B cell (primary cell): ENCODE results near the gene GALNT11. TPM values are rescaled to one million over a fixed set of nuclear protein-coding genes. Genes with fewer than 3 reads are reported as not detected.

Experiments used
- ATAC-seq: fragments of 200-7000 bp; cut with Tn5 transposase; one replicate; pipeline ENCODE4 v1.10.0; 2021; ENCODE audit warnings: low read depth, mild to moderate bottlenecking, moderate number of reproducible peaks, moderate library complexity
- CTCF ChIA-PET: fragments of 350-600 bp; sonication (Branson Sonifier 250); formaldehyde crosslinking; loops from one replicate; lab custom pipeline; 2021; ENCODE audit warnings: antibody characterized with exemption, inconsistent platforms; lab: Charles Lee
- POLR2A ChIA-PET: fragments of 350-600 bp; sonication (Branson Sonifier 250); formaldehyde crosslinking; loops from one replicate; lab custom pipeline; 2021; ENCODE audit warnings: antibody characterized with exemption; lab: Charles Lee
- DNase-seq: peaks from one replicate; pipeline ENCODE4 v3.0.0; 2013
- H2AFZ ChIP-seq: 2 replicates; pipeline ENCODE4 v1.6.1; 2012; ENCODE audit warnings: mild to moderate bottlenecking, low read depth, low read length; ENCODE audit not compliant: insufficient read depth, poor library complexity, severe bottlenecking
- H3K27ac ChIP-seq, 2 donors: 1 replicate in 1 of 2; 2 replicates in 1 of 2; pipeline ENCODE4 v1.5.1; 2012 to 2013; ENCODE audit warnings: low read length in 2 of 2, mild to moderate bottlenecking in 2 of 2, moderate library complexity in 1 of 2
- H3K27me3 ChIP-seq, 4 experiments: fragments of 200-600 bp in 1 of 4; sonication (generic) in 1 of 4; replicated peaks in 1 of 4; 1 replicate in 2 of 4; 2 replicates in 2 of 4; pipeline versions ENCODE4 v1.6.1 to v1.7.0; 2013 to 2016; ENCODE audit warnings: low read length in 3 of 4, mild to moderate bottlenecking in 2 of 4, mixed read lengths in 1 of 4, moderate library complexity in 1 of 4; ENCODE audit not compliant: insufficient read depth in 4 of 4, control insufficient read depth in 3 of 4; ENCODE audit errors: control extremely low read depth in 1 of 4
- H3K36me3 ChIP-seq, 2 experiments: replicated peaks in 1 of 2; 1 replicate in 1 of 2; 2 replicates in 1 of 2; pipeline versions ENCODE4 v1.6.1 to v1.7.1; 2013; ENCODE audit warnings: low read length in 1 of 2; ENCODE audit not compliant: insufficient read depth in 2 of 2, control insufficient read depth in 1 of 2; ENCODE audit errors: control extremely low read depth in 1 of 2, extremely low read depth in 1 of 2
- H3K4me1 ChIP-seq, 2 donors: fragments of 200-600 bp in 1 of 2; sonication (generic) in 1 of 2; 1 replicate in 1 of 2; 2 replicates in 1 of 2; pipeline versions ENCODE4 v1.5.1 to v1.6.1; 2013 to 2017; ENCODE audit warnings: low read length in 2 of 2; ENCODE audit not compliant: control insufficient read depth in 2 of 2, insufficient read depth in 2 of 2
- H3K4me2 ChIP-seq: replicated peaks from 2 replicates; pipeline ENCODE3; 2012; ENCODE audit warnings: mild to moderate bottlenecking, low read depth, low read length; ENCODE audit not compliant: poor library complexity, severe bottlenecking
- H3K4me3 ChIP-seq, 5 experiments: fragments of 200-600 bp in 1 of 5; sonication (generic) in 1 of 5; 1 replicate in 3 of 5; 2 replicates in 2 of 5; pipeline versions ENCODE4 v1.5.1 to v1.7.0; 2011 to 2016; ENCODE audit warnings: low read length in 4 of 5, mild to moderate bottlenecking in 4 of 5, low read depth in 2 of 5, control low read depth in 1 of 5, moderate library complexity in 1 of 5; ENCODE audit not compliant: insufficient read depth in 1 of 5; ENCODE audit errors: control extremely low read depth in 1 of 5, extremely low read depth in 1 of 5
- H3K79me2 ChIP-seq: fragments of 200-600 bp; sonication (generic); one replicate; pipeline ENCODE4 v1.6.0; 2016; ENCODE audit warnings: low read length; ENCODE audit not compliant: control insufficient read depth, insufficient read depth
- H3K9ac ChIP-seq: fragments of 200-600 bp; sonication (generic); 2 replicates; pipeline ENCODE4 v1.6.1; 2017; ENCODE audit warnings: mild to moderate bottlenecking, low read length, moderate library complexity
- H3K9me3 ChIP-seq, 3 donors: one replicate each; pipeline versions ENCODE4 v1.6.1 to v1.7.1; 2013; ENCODE audit warnings: low read length in 2 of 3; ENCODE audit not compliant: control insufficient read depth in 2 of 3, insufficient read depth in 1 of 3; ENCODE audit errors: control extremely low read depth in 1 of 3
- H4K20me1 ChIP-seq: 2 replicates; pipeline ENCODE4 v1.6.0; 2012; ENCODE audit warnings: mild to moderate bottlenecking, low read length; ENCODE audit not compliant: insufficient read depth, control insufficient read depth, poor library complexity, severe bottlenecking
- H3K27ac Mint-ChIP-seq: one replicate; pipeline ENCODE4 v1.8.0; 2021; ENCODE audit warnings: mixed read lengths
- H3K27me3 Mint-ChIP-seq: one replicate; pipeline ENCODE4 v1.8.0; 2021; ENCODE audit warnings: mixed read lengths
- H3K4me1 Mint-ChIP-seq: one replicate; pipeline ENCODE4 v1.8.0; 2021; ENCODE audit warnings: mixed read lengths
- H3K4me3 Mint-ChIP-seq: one replicate; pipeline ENCODE4 v1.8.0; 2021; ENCODE audit warnings: mixed read lengths
- H3K9me3 Mint-ChIP-seq: one replicate; pipeline ENCODE4 v1.8.0; 2022; ENCODE audit warnings: mixed read lengths; ENCODE audit not compliant: insufficient read depth
- EZH2 ChIP-seq: IDR thresholded peaks from 2 replicates; pipeline ENCODE4 v1.6.1; 2012; ENCODE audit warnings: borderline replicate concordance, low read depth, mild to moderate bottlenecking, moderate library complexity, low read length; ENCODE audit not compliant: insufficient read depth, poor library complexity, severe bottlenecking
- WGBS: methylation state at CpG from one replicate; pipeline ENCODE4 v1.1.5; 2013; ENCODE audit warnings: missing lambda C conversion rate; ENCODE audit not compliant: insufficient coverage; 5-methylcytosine and 5-hydroxymethylcytosine counted together
- intact Hi-C: fragments of 100-400 bp; cut with micrococcal nuclease; formaldehyde crosslinking; loops from one replicate; pipeline ENCODE4 v1.10.0; 2022
- polyA plus RNA-seq: library from polyadenylated mRNA; depleted of rRNA; stranded (reverse); fragments of >200 nt; gene quantifications from 2 replicates; pipeline ENCODE4 v1.2.3, GENCODE V29; 2012
- total RNA-seq, 2 donors: library from RNA; stranded (reverse); fragments of 120-200 nt in 1 of 2; gene quantifications; 1 replicate in 1 of 2; 2 replicates in 1 of 2; pipeline versions ENCODE4 v1.2.3 to v1.2.4, GENCODE V29; 2013 to 2022
- TF ChIP-seq, protein P1 (sequence below): fragments of 200-600 bp; IDR thresholded peaks from one replicate; pipeline ENCODE4 v1.8.0; 2022; ENCODE audit warnings: antibody characterized with exemption, mild to moderate bottlenecking

GALNT11 gene
- total and polyA plus RNA-seq, 2 donors (not counting 1 experiment from before 2014, with no cell fraction given) = 13.8 to 14.5 TPM

DNA sequence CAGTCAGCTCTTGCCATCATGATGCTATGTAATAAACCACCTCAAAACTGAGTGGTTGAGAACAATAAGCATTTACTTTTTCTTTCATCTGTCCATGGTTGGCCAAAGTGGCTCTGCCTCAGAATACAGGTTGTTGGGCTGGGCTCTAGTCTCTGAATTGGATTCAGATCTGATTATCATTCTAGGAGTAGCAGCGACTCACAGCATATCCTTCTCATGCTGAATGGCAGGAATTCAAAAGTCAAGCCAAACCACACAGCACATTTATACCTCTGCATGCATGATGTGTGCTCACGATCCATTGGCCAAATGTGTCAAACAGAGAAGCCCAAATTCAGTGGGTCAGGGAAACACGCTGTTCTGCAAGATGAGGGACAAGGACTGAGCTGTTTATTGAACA, 13.6 kb upstream of the GALNT11 start:
- H2AFZ ChIP-seq = no peak overlapping the region

DNA sequence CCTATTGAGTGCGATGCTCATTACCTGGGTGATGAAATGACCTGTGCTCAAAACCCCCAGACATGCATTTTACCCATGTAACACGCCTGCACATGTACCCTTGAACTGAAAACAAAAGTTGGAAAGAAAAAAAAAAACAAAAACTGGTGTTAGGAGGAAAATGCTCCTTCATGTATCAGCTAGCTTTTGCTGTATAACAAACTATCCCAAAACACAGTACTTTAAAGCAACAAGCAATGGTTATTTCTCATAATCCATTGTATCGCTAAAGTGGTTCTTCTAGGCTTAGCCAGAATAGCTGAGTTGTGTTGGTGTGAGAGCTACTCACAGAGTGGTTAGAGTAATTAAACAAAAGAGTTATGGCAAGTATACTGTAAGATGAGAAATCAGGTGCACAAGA, 12.2 kb upstream of the GALNT11 start:
- H3K4me3 ChIP-seq = no peak overlapping the region
- peaks cover 24% of the 10 kb centered on the region for H3K27me3 Mint-ChIP-seq
- WGBS = no CpG with 5 or more reads among the region's 3 CpGs
- H3K4me1 ChIP-seq = no peaks in the 10 kb centered on the region
- no peak overlapping the region for H3K9ac ChIP-seq
- H3K4me3 Mint-ChIP-seq = no peak overlapping the region
- no peak overlapping the region for H3K4me2 ChIP-seq
- H3K9me3 Mint-ChIP-seq = peaks cover 2% of the 10 kb centered on the region
- ATAC-seq = no peak
- no peak overlapping the region for H2AFZ ChIP-seq
- no peak overlapping the region for H3K27ac ChIP-seq
- no peak for DNase-seq
- peaks cover 0 to 2% (median 0%) of the 10 kb centered on the region in 4 experiments for H3K27me3 ChIP-seq
- no peaks in the 10 kb centered on the region for H3K36me3 ChIP-seq
- POLR2A ChIA-PET = no interaction called here
- intact Hi-C loops = no loop called here
- no peaks in the 10 kb centered on the region for H4K20me1 ChIP-seq
- CTCF ChIA-PET = no interaction called here
- no peak overlapping the region for H3K27ac Mint-ChIP-seq
- H3K9me3 ChIP-seq = no peaks in the 10 kb centered on the region
- H3K79me2 ChIP-seq = no peaks in the 10 kb centered on the region
- TF ChIP-seq EZH2 = no peak
- TF ChIP-seq, protein P1, sequence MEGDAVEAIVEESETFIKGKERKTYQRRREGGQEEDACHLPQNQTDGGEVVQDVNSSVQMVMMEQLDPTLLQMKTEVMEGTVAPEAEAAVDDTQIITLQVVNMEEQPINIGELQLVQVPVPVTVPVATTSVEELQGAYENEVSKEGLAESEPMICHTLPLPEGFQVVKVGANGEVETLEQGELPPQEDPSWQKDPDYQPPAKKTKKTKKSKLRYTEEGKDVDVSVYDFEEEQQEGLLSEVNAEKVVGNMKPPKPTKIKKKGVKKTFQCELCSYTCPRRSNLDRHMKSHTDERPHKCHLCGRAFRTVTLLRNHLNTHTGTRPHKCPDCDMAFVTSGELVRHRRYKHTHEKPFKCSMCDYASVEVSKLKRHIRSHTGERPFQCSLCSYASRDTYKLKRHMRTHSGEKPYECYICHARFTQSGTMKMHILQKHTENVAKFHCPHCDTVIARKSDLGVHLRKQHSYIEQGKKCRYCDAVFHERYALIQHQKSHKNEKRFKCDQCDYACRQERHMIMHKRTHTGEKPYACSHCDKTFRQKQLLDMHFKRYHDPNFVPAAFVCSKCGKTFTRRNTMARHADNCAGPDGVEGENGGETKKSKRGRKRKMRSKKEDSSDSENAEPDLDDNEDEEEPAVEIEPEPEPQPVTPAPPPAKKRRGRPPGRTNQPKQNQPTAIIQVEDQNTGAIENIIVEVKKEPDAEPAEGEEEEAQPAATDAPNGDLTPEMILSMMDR = no peak
- H3K4me1 Mint-ChIP-seq = no peaks in the 10 kb centered on the region

More for the DNA sequence above, 13.6 kb upstream of the GALNT11 start:
- no peak overlapping the region for H3K27ac Mint-ChIP-seq
- ATAC-seq (no peak), DNase-seq (no peak)
- Histone ChIP-seq H3K27ac (no peak overlapping the region), H3K4me2 (no peak overlapping the region), H3K4me3 (no peak overlapping the region), H3K79me2 (no peaks in the 10 kb centered on the region), H3K9me3 (no peaks in the 10 kb centered on the region), H3K4me1 (no peaks in the 10 kb centered on the region), H3K9ac (no peak overlapping the region), H3K27me3 (peaks cover 0 to 2% (median 0%) of the 10 kb centered on the region in 4 experiments), H3K36me3 (no peaks in the 10 kb centered on the region), H4K20me1 (no peaks in the 10 kb centered on the region)
- H3K9me3 Mint-ChIP-seq = peaks cover 2% of the 10 kb centered on the region
- intact Hi-C loops = no loop called here
- no peaks in the 10 kb centered on the region for H3K4me1 Mint-ChIP-seq
- TF ChIP-seq EZH2 = no peak
- TF ChIP-seq, protein P1 = no peak
- H3K4me3 Mint-ChIP-seq = no peak overlapping the region
- CTCF ChIA-PET = interaction anchor here (0.7 kb wide), 1 partner anchor 694 kb away, joined by 3 read pairs; no protein-coding TSS in a partner anchor
- H3K27me3 Mint-ChIP-seq = peaks cover 21% of the 10 kb centered on the region
- WGBS = 100% methylated on average over 1 of the region's 3 CpGs
- POLR2A ChIA-PET = no interaction called here
